SK-N-MC (cell line): ENCODE data around the gene KLHDC4.

Experiments used
- EZH2 ChIP-seq: fragments of 200-600 bp; sonication (generic); IDR thresholded peaks from one replicate; pipeline ENCODE4 v1.6.1; 2017; ENCODE audit warnings: antibody characterized with exemption
- POLR2AphosphoS5 ChIP-seq: IDR thresholded peaks from 2 replicates; pipeline ENCODE4 v1.6.1; 2012; ENCODE audit warnings: mild to moderate bottlenecking, low read depth, low read length, borderline replicate concordance

DNA sequence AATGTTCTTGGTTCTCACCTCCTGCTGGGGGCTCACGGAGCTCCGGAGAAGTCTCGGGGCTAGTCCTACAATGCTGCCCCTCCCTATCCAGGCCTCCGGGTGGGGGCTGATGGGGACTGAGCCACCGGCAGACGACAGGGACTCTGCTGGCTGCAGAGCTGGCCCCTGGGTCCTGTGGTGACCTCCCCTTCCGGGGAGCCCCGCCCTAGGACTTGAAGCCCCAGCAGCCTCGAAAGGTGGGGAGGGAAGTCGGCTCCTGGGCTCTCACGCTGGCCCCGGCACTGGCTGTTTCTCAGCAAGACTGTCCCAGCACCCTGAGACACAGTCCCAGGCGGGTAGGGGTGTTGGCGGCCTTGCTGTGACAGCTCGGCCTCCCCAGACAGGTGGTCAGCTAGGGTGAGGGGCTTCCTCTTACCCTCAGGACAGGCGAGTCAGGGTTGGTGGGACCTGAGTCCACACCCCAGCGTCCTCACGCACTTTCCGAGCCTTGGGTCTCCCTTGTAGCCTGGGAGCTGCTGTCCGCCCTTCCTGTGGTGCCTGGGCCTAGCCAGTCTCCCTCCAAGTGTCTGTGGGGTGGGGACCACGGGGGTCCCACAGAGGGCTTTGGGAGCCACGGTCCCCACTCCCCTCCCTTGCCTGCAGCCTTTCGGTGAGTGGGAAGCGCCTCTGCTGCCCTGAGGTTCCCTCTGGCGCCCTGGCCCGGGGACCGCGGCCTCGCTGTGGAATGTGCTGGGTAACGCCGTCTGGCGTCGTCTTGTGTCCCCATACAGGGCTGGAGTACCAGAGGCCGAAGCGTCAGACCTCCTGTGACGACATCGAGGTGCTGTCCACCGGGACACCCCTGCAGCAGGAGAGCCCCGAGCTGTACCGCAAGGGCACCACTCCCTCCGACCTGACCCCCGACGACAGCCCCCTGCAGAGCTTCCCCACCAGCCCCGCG, 76.6 kb downstream of the KLHDC4 start:
- no peak for TF ChIP-seq POLR2AphosphoS5
- TF ChIP-seq EZH2, result no peak
